HepG2 (cell line): ENCODE measurements around the gene ANO5. TPM values are rescaled to one million over a fixed set of nuclear protein-coding genes. Genes with fewer than 3 reads are reported as not detected.

Experiments used
- ATAC-seq: fragments of 200-7000 bp; cut with Tn5 transposase; 3 replicates; pipeline ENCODE4 v1.9.1; 2020; ENCODE audit warnings: mild to moderate bottlenecking, moderate library complexity
- BruUV-seq: library from RNA; stranded (reverse); fragments of 400-500 nt; replicated peaks from 2 replicates; lab custom pipeline; 2021; lab: Mats Ljungman, UMichigan
- CTCF ChIA-PET: fragments of 300-600 bp; formaldehyde crosslinking; extraction: SDS; loops from one replicate; lab custom pipeline; 2021; ENCODE audit warnings: low total read pairs, inconsistent platforms, low intra/inter-chr PET ratio; lab: Yijun Ruan, JAX
- POLR2A ChIA-PET: fragments of 350-600 bp; sonication (Branson Sonifier 250); formaldehyde crosslinking; loops from one replicate; lab custom pipeline; 2020; ENCODE audit warnings: antibody characterized with exemption, inconsistent platforms; lab: Yijun Ruan, JAX
- DNase-seq: peaks from one replicate; pipeline ENCODE4 v3.0.0-alpha.2; 2015; ENCODE audit warnings: low spot score
- FAIRE-seq: peaks from 3 replicates; lab custom pipeline; 2011; peaks lifted over from hg19 to GRCh38; lab: Jason Lieb, UNC
- H2AFZ ChIP-seq: one replicate; pipeline ENCODE4 v1.6.1; 2011; ENCODE audit warnings: low read length, inconsistent platforms
- H3K27ac ChIP-seq: fragments of 300-600 bp; 3 replicates; pipeline ENCODE4 v1.8.0; 2011; ENCODE audit warnings: mixed run types, mild to moderate bottlenecking, mixed read lengths, low read length, inconsistent platforms; ENCODE audit not compliant: insufficient read depth; ENCODE audit errors: extremely low read length
- H3K27me3 ChIP-seq, 2 experiments: fragments of 200-600 bp in 1 of 2; 2 replicates in 1 of 2; 3 replicates in 1 of 2; pipeline versions ENCODE4 v1.6.0 to v1.8.0; 2011; ENCODE audit warnings: low read length in 2 of 2, mild to moderate bottlenecking in 2 of 2, moderate library complexity in 2 of 2, inconsistent platforms in 1 of 2; ENCODE audit not compliant: insufficient read depth in 2 of 2, control insufficient read depth in 1 of 2
- H3K36me3 ChIP-seq, 2 experiments: fragments of 200-600 bp in 1 of 2; replicated peaks in 1 of 2; 2 replicates in 1 of 2; 3 replicates in 1 of 2; pipeline versions ENCODE4 v1.5.1 to v1.8.0; 2011; ENCODE audit warnings: low read length in 2 of 2, inconsistent platforms in 1 of 2; ENCODE audit not compliant: insufficient read depth in 2 of 2, control insufficient read depth in 1 of 2
- H3K4me1 ChIP-seq: 2 replicates; pipeline ENCODE4 v1.5.1; 2012; ENCODE audit warnings: low read length, inconsistent platforms; ENCODE audit not compliant: insufficient read depth
- H3K4me2 ChIP-seq: 2 replicates; pipeline ENCODE4 v1.6.0; 2011; ENCODE audit warnings: low read depth, low read length, inconsistent platforms
- H3K4me3 ChIP-seq, 3 experiments: fragments of 200-600 bp in 1 of 3; sonication (generic), shearing (Covaris generic) in 1 of 3; replicated peaks in 1 of 3; 2 replicates each; pipeline ENCODE4 v1.5.1; 2011 to 2016; ENCODE audit warnings: low read length in 3 of 3, inconsistent platforms in 2 of 3, low read depth in 2 of 3, mild to moderate bottlenecking in 2 of 3, control low read depth in 1 of 3, mixed read lengths in 1 of 3; ENCODE audit not compliant: insufficient read depth in 1 of 3
- H3K79me2 ChIP-seq: one replicate; pipeline ENCODE4 v1.6.1; 2011; ENCODE audit warnings: low read length, inconsistent platforms; ENCODE audit not compliant: insufficient read depth
- H3K9ac ChIP-seq: 2 replicates; pipeline ENCODE4 v1.6.0; 2011; ENCODE audit warnings: mild to moderate bottlenecking, low read depth, low read length, inconsistent platforms; ENCODE audit not compliant: insufficient read depth
- H3K9me3 ChIP-seq: 2 replicates; pipeline ENCODE4 v1.5.1; 2012; ENCODE audit warnings: mild to moderate bottlenecking, low read length
- H4K20me1 ChIP-seq: 2 replicates; pipeline ENCODE4 v1.6.0; 2011; ENCODE audit warnings: inconsistent platforms, mild to moderate bottlenecking, low read length, moderate library complexity; ENCODE audit not compliant: insufficient read depth
- ARNT ChIP-seq: fragments of 450-650 bp; IDR thresholded peaks from 2 replicates; pipeline ENCODE4 v1.6.1; 2017
- DMTF1 ChIP-seq: sonication (generic); formaldehyde crosslinking; IDR thresholded peaks from 2 replicates; pipeline ENCODE4 v1.4.0; 2020; ENCODE audit warnings: mild to moderate bottlenecking, missing genetic modification reagents
- JDP2 ChIP-seq: sonication (generic); formaldehyde crosslinking; IDR thresholded peaks from 2 replicates; pipeline ENCODE4 v1.8.1; 2022; ENCODE audit warnings: missing genetic modification reagents, borderline replicate concordance
- MXI1 ChIP-seq: IDR thresholded peaks from 3 replicates; pipeline ENCODE4 v1.6.1; 2012; ENCODE audit warnings: low read depth, low read length, inconsistent platforms, borderline replicate concordance
- ZNF12 ChIP-seq: sonication (generic); formaldehyde crosslinking; IDR thresholded peaks from 2 replicates; pipeline ENCODE4 v1.5.0; 2020; ENCODE audit warnings: missing genetic modification reagents
- WGBS: methylation state at CpG from one replicate; pipeline ENCODE4 v1.1.6; 2017; ENCODE audit warnings: low lambda C conversion rate; 5-methylcytosine and 5-hydroxymethylcytosine counted together
- in situ Hi-C: cut with HindIII; loops from 2 replicates; pipeline ENCODE4 v1.10.0; 2017; ENCODE audit warnings: low pct_unique_long_range_greater_than_20kb; ENCODE audit not compliant: extremely low pct_ligation_motif_present
- intact Hi-C: fragments of 100-400 bp; cut with micrococcal nuclease; formaldehyde crosslinking; loops from one replicate; pipeline ENCODE4 v1.10.0; 2022; ENCODE audit not compliant: unreplicated experiment
- polyA plus RNA-seq, 8 experiments: library from polyadenylated mRNA; depleted of rRNA in 3 of 8; stranded (reverse) in 7 of 8; unstranded in 1 of 8; fragments of >200 nt; fragmentation: Illumina TruSeq in 4 of 8; extraction: Trizol in 4 of 8; gene quantifications; 2 replicates each; pipeline versions ENCODE4 v1.2.1 to v1.2.3, GENCODE V29; 2011 to 2016; ENCODE audit warnings: low read depth in 4 of 8, missing spikeins in 1 of 8, mixed read lengths in 1 of 8; ENCODE audit not compliant: insufficient read depth in 1 of 8
- total RNA-seq, 5 experiments: library from RNA; depleted of rRNA; stranded (reverse); fragments of >200 nt; fragmentation: Illumina TruSeq; extraction: Trizol; gene quantifications; 2 replicates each; pipeline ENCODE4 v1.2.3, GENCODE V29; 2016; ENCODE audit warnings: low read depth in 1 of 5

The ANO5 gene
- total and polyA plus RNA-seq, 2 of the 13 experiments (the other 11 are each of a cell fraction or from before 2014, with no cell fraction given): 0.02 to 0.03 TPM

- no peaks in the 10 kb centered on the region for H3K4me1 ChIP-seq
- H3K9me3 ChIP-seq: no peaks in the 10 kb centered on the region
- no peaks in the 10 kb centered on the region for H3K27me3 ChIP-seq
- H2AFZ ChIP-seq: no peak overlapping the region
- no peaks in the 10 kb centered on the region for H4K20me1 ChIP-seq
- TF ChIP-seq MXI1: no peak
- no peak for TF ChIP-seq JDP2 (CRISPR knock-in tag)
- FAIRE-seq (no peak), ATAC-seq (no peak), DNase-seq (no peak)
- POLR2A ChIA-PET: no interaction called here
- H3K36me3 ChIP-seq: no peaks in the 10 kb centered on the region
- H3K27ac ChIP-seq: no peak overlapping the region
- CTCF ChIA-PET: no interaction called here
- in situ Hi-C loops (no loop called here), intact Hi-C loops (no loop called here)
- no peak overlapping the region for H3K9ac ChIP-seq
- no peak overlapping the region for H3K4me2 ChIP-seq
- no peak overlapping the region for H3K4me3 ChIP-seq
- no peaks in the 10 kb centered on the region for H3K79me2 ChIP-seq
- no TSS peak for BruUV-seq
These were observed 6.4 kb downstream of the ANO5 start for GRCh38 chr11:22199243-22199642.

- ATAC-seq (no peak), DNase-seq (no peak), FAIRE-seq (no peak)
- Histone ChIP-seq H3K27ac (no peak overlapping the region), H3K27me3 (no peaks in the 10 kb centered on the region), H3K4me1 (no peaks in the 10 kb centered on the region), H2AFZ (no peak overlapping the region), H3K4me3 (no peak overlapping the region), H4K20me1 (no peaks in the 10 kb centered on the region), H3K4me2 (no peak overlapping the region), H3K9ac (no peak overlapping the region), H3K79me2 (no peaks in the 10 kb centered on the region), H3K9me3 (no peaks in the 10 kb centered on the region), H3K36me3 (no peaks in the 10 kb centered on the region)
- ChIA-PET POLR2A (no interaction called here), CTCF (no interaction called here)
- no TSS peak for BruUV-seq
- TF ChIP-seq ARNT (no peak), DMTF1 (no peak), ZNF12 (CRISPR knock-in tag) (no peak)
- in situ Hi-C loops (no loop called here), intact Hi-C loops (no loop called here)
- WGBS: 2% methylated on average over 4 of the region's 4 CpGs
These were observed 10.4 kb downstream of the ANO5 start for GRCh38 chr11:22203281-22203680.
